Measurements from ENCODE around the gene ARSI. TPM values are rescaled to one million over a fixed set of nuclear protein-coding genes. Genes with fewer than 3 reads are reported as not detected.
A peak's percentile ranks its signal among the peaks of the same experiment; 100 is the strongest.

ARSI gene
- total RNA-seq, 1 experiment from 2014 or later = not detected

DNA sequence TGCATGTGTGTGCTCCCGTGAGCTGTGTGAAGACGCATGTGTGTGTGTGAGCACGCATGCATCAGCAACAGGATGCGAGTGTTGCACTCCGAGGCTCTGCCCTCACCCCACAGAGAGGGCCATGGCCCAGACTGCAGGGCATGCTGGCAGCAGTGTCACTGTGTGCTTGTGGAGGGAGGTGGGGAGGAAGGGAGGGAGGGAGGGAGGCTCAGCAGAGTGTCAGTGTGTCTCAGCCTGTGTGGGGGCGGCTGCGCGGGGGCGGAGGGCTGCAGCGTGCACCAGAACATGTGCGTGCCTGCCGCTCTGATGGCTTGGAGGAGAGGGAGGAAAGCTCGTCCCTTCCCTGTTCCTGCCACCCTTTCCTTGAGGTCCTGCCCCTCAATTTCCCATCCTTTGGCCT, 18.4 kb downstream of the ARSI start:
- no peak for DNase-seq (ENCODE audit: low read depth)
- in situ Hi-C loops (cut with HindIII; ENCODE audit: low pct_unique_long_range_greater_than_20kb, low sequenced_read_pairs) = no loop called here

DNA sequence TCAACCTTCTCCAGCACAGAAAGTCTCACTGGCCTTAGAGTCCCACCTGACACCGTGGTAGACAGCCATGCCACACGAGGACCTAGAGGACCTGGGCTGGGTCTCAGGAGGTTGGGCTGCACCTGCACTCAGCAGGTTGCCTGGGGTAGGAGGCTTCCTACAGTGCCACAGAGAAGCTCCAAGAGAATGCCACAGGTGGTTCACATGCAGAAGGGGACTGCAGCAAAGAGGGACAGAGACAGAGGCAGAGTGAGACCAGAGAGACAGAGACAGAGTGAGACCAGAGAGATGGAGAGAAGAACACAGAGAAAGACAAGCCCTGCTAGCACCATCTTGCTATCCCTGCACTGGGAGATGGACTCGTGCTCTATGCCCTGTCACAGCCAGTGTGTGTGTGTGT, 18.8 kb downstream of the ARSI start:
- in situ Hi-C loops (cut with HindIII; ENCODE audit: low pct_unique_long_range_greater_than_20kb, low sequenced_read_pairs) = no loop called here
- no peak for DNase-seq (ENCODE audit: low read depth)

DNA sequence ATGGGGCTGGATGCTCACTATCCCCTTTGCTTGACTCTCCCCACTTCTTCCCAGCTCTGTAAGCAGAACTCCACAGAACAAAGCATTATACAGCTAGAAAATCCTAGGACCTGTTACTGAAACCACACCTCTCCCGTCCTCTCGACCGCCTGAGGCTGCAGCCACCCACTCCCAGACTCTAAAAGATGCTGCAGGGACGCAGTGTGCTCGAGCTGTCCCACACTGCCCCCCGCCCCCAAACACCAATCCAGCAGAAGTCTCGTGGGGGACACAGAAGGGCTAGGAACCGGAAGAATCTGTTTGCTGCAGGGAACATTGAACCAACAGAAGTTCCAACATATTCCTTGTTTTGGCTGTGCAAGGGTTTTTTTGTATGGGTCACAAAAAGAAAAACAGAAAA, 20.7 kb downstream of the ARSI start:
- in situ Hi-C loops (cut with HindIII; ENCODE audit: low pct_unique_long_range_greater_than_20kb, low sequenced_read_pairs) = no loop called here
- no peak for DNase-seq (ENCODE audit: low read depth)

DNA sequence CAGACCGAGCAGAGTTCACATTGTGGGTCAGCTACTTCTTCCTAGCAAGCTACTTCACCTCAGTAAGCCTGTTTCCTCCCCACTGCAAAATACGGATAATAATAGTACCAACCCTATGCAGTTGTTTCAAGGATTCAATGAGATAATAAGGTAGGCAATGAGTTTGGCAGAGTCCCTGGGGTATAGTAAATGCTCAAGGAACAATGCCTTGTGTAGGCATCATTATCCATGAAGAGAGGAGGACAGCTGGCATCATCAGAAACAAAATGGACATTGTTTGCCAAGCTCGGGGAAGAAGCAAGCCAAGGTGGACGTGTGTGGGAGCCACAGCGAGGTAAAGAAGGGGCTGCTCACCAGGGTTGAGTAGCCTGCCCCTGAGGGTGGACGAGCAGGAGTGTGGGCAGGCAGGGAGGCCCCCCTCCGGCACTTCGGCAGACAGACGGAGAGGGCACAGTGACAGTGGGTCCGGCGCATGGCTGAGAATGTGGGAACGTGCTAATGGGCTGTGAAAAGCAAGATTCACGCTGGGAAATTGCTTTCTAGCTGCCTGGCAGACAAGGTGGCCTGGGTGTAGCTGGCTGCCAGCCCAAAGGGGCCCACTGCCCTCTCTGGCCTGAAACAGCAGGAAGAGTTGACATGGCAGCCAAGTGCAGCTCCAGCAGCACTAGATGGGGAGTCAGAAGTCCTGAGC, 23.2 kb downstream of the ARSI start:
- in situ Hi-C loops (cut with HindIII; ENCODE audit: low pct_unique_long_range_greater_than_20kb, low sequenced_read_pairs) = no loop called here
- DNase-seq (ENCODE audit: low read depth) = no peak

DNA sequence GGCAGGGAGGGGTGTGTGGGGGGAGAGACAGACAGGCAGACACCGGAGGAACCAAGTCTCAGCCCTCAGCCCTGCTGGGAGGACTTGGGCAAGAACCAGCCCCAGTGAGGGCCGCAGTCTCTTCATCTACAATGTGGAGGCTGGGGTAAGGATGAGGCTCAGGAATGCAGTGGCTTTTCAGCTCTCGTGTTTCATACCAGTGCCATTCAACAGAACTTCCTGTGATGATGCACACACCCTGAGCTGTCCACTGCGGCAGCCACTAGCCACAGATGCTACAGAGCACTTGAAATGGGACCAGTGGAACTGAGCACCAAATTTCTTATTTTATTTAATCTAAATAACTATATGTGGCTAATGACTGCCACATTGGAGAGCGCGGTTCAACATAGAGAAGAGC, 23.8 kb downstream of the ARSI start:
- in situ Hi-C loops (cut with HindIII; ENCODE audit: low pct_unique_long_range_greater_than_20kb, low sequenced_read_pairs) = no loop called here
- DNase-seq (ENCODE audit: low read depth) = no peak

DNA sequence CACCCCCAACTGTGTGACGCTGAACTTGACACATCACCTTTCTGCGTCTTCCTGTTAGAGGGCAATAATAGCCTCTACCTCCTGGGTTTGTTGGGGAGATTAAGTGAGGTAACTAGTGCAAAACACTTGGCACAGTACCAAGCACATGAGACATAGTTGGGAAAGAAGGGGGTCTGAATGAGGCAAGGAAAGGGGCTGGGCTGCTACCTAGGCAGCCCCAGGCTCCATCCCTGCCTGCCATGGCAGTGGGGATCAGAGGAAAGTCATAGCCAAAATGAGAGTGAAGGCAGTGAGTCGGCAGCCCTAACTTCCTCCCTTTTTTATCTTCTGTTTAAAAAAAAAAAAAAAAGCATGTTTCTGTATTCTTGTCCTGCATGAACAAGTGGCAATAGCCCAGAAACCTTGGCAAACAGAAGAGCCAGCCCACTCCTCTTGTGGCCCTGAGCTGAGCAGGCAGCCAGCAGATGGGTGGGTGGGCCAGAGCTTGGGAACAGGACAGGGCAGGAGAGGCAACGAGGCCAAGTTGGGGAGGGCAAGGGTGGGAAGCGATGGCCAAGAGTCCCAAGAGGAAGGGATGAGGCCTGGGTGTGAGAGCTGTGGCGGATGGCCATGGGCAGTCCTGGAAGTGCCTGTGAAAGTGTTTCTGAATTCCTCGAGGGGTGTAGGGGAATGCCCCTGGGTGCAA, 24.5 kb downstream of the ARSI start:
- in situ Hi-C loops (cut with HindIII; ENCODE audit: low pct_unique_long_range_greater_than_20kb, low sequenced_read_pairs) = no loop called here
- no peak for DNase-seq (ENCODE audit: low read depth)

GRCh38 chr5:150277043-150277442, 25.7 kb downstream of the ARSI start:
- in situ Hi-C loops (cut with HindIII; ENCODE audit: low pct_unique_long_range_greater_than_20kb, low sequenced_read_pairs) = no loop called here
- no peak for DNase-seq (ENCODE audit: low read depth)

GRCh38 chr5:150274811-150275210, 27.9 kb downstream of the ARSI start:
- in situ Hi-C loops (cut with HindIII; ENCODE audit: low pct_unique_long_range_greater_than_20kb, low sequenced_read_pairs) = no loop called here
- DNase-seq (ENCODE audit: low read depth) = no peak

DNA sequence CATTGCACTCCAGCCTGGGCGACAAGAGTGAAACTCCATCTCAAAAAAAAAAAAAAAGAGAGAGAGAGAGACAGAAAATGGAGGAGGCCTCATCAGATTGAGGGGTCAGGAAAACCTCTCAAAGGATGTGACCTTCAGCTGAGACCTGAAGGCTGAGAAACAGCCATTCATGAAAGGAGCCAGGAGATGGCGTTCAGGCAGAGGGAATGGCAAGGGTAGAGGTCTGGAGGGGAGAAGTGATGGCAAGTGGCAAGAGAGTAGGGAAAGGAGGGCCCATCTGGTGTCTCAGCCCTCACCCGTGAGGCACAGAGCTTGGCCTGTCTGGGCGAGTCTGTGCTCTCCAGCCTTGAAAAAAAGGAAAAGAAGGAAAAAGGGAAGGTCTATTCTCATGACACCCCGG, 30.2 kb downstream of the ARSI start:
- in situ Hi-C loops (cut with HindIII; ENCODE audit: low pct_unique_long_range_greater_than_20kb, low sequenced_read_pairs) = no loop called here
- peak; percentile 22 for DNase-seq (ENCODE audit: low read depth)

- DNase-seq (ENCODE audit: low read depth) = no peak
- in situ Hi-C loops (cut with HindIII; ENCODE audit: low pct_unique_long_range_greater_than_20kb, low sequenced_read_pairs) = no loop called here
These were observed 30.8 kb downstream of the ARSI start for GRCh38 chr5:150271923-150272322.

GRCh38 chr5:150271296-150271692, 31.4 kb downstream of the ARSI start:
- in situ Hi-C loops (cut with HindIII; ENCODE audit: low pct_unique_long_range_greater_than_20kb, low sequenced_read_pairs) = no loop called here

DNA sequence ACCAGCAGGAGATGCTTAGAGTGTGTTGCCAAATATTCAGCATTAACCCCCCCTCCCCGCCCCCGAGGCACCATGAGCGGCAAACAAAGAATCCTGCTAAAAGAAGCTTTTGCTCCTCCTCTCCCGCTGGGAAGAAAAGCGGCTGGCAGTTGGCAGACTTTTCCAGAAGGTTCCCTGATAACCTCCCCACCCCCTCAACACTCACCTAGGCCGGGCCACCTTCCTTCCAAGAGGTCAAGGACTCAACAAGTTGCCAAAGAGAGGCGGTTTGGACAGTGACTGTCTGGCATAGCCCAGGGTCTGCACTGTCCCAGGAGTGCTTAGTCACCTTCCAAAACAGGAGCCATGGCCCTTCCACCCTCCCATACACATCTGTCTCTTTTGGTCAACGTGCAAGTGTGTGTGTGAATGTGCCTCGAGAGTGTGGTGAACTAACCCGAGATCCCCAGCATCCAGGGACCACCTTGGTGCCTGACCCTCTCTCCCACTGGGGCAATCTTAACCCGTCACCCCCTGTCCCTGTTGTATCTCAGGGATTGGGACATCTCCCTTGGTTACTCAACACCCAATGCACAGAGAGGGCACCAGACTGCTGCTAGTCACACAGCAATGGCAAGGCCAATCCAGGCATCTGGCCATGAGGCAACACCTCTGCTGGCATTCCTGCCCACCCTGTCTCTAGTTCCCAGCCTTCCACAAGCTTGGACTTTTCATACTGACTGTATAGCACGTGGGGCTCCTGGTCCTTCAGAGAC, 32.0 kb downstream of the ARSI start:
- in situ Hi-C loops (cut with HindIII; ENCODE audit: low pct_unique_long_range_greater_than_20kb, low sequenced_read_pairs) = no loop called here
- no peak for DNase-seq (ENCODE audit: low read depth)

More at GRCh38 chr5:150271296-150271692, 31.4 kb downstream of the ARSI start:
- no peak for DNase-seq (ENCODE audit: low read depth)

GRCh38 chr5:150266871-150267291, 35.8 kb downstream of the ARSI start:
- in situ Hi-C loops (cut with HindIII; ENCODE audit: low pct_unique_long_range_greater_than_20kb, low sequenced_read_pairs) = no loop called here
- no peak for DNase-seq (ENCODE audit: low read depth)

- in situ Hi-C loops (cut with HindIII; ENCODE audit: low pct_unique_long_range_greater_than_20kb, low sequenced_read_pairs) = no loop called here
- DNase-seq (ENCODE audit: low read depth) = no peak
These were observed 36.8 kb downstream of the ARSI start for GRCh38 chr5:150265870-150266383.

GRCh38 chr5:150264667-150265603, 37.8 kb downstream of the ARSI start:
- no peak for DNase-seq (ENCODE audit: low read depth)
- in situ Hi-C loops (cut with HindIII; ENCODE audit: low pct_unique_long_range_greater_than_20kb, low sequenced_read_pairs) = no loop called here

- peak; percentile 74 for DNase-seq (ENCODE audit: low read depth)
- in situ Hi-C loops (cut with HindIII; ENCODE audit: low pct_unique_long_range_greater_than_20kb, low sequenced_read_pairs) = no loop called here
These were observed 38.7 kb downstream of the ARSI start for GRCh38 chr5:150263801-150264621.

DNA sequence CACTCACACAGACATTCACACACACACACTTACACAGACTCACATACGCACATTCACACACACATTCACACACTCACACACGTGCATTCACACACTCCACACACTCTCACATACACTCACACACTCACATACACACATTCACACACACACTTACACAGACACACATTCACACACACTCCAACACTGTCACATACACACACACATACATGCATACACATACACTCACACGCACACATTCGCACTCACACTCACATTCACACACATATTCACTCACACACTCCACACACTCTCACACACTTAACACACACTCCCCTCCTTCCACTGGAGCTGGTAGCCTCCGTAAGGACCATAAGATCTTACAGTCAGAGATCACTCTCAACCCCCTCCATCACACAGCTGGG, 39.3 kb downstream of the ARSI start:
- no peak for DNase-seq (ENCODE audit: low read depth)
- in situ Hi-C loops (cut with HindIII; ENCODE audit: low pct_unique_long_range_greater_than_20kb, low sequenced_read_pairs) = no loop called here

Measured in Caki2 (cell line).